ENCODE results near the gene PLXNB3.

GRCh38 chrX:153806999-153807575 lies 43.0 kb downstream of the PLXNB3 start:
- TF ChIP-seq, protein P1, sequence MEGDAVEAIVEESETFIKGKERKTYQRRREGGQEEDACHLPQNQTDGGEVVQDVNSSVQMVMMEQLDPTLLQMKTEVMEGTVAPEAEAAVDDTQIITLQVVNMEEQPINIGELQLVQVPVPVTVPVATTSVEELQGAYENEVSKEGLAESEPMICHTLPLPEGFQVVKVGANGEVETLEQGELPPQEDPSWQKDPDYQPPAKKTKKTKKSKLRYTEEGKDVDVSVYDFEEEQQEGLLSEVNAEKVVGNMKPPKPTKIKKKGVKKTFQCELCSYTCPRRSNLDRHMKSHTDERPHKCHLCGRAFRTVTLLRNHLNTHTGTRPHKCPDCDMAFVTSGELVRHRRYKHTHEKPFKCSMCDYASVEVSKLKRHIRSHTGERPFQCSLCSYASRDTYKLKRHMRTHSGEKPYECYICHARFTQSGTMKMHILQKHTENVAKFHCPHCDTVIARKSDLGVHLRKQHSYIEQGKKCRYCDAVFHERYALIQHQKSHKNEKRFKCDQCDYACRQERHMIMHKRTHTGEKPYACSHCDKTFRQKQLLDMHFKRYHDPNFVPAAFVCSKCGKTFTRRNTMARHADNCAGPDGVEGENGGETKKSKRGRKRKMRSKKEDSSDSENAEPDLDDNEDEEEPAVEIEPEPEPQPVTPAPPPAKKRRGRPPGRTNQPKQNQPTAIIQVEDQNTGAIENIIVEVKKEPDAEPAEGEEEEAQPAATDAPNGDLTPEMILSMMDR (IDR thresholded peaks at IDR 0.05; ENCODE audit: insufficient read depth, low read length, poor library complexity, severe bottlenecking) = no peak
- TF ChIP-seq EZH2phosphoT487 (conservative IDR thresholded peaks at IDR 0.05; ENCODE audit: low read length) = no peak
